B cell (primary cell): ENCODE measurements around the gene HPCA.

Source experiments
- EZH2 ChIP-seq: IDR thresholded peaks from 2 replicates; pipeline ENCODE4 v1.6.1; 2012; ENCODE audit warnings: borderline replicate concordance, low read depth, mild to moderate bottlenecking, moderate library complexity, low read length; ENCODE audit not compliant: insufficient read depth, poor library complexity, severe bottlenecking
- TF ChIP-seq, protein P1 (sequence below): fragments of 200-600 bp; IDR thresholded peaks from one replicate; pipeline ENCODE4 v1.8.0; 2022; ENCODE audit warnings: antibody characterized with exemption, mild to moderate bottlenecking

- TF ChIP-seq, protein P1, sequence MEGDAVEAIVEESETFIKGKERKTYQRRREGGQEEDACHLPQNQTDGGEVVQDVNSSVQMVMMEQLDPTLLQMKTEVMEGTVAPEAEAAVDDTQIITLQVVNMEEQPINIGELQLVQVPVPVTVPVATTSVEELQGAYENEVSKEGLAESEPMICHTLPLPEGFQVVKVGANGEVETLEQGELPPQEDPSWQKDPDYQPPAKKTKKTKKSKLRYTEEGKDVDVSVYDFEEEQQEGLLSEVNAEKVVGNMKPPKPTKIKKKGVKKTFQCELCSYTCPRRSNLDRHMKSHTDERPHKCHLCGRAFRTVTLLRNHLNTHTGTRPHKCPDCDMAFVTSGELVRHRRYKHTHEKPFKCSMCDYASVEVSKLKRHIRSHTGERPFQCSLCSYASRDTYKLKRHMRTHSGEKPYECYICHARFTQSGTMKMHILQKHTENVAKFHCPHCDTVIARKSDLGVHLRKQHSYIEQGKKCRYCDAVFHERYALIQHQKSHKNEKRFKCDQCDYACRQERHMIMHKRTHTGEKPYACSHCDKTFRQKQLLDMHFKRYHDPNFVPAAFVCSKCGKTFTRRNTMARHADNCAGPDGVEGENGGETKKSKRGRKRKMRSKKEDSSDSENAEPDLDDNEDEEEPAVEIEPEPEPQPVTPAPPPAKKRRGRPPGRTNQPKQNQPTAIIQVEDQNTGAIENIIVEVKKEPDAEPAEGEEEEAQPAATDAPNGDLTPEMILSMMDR, result no peak
- no peak for TF ChIP-seq EZH2
These were observed 13.4 kb downstream of the HPCA start for GRCh38 chr1:32899586-32900296.
